Right lobe of liver (tissue), 4 donors: ENCODE measurements around the gene SHLD1.

ENCODE experiments used
- CTCF ChIP-seq, 4 donors: fragments of 200-600 bp in 3 of 4; fragments of 450-650 bp in 1 of 4; IDR thresholded peaks; one replicate each; pipeline versions ENCODE4 v1.5.1 to v1.8.0; 2016 to 2022; ENCODE audit warnings: antibody characterized with exemption in 4 of 4, mild to moderate bottlenecking in 2 of 4
- POLR2A ChIP-seq: fragments of 450-650 bp; IDR thresholded peaks from one replicate; pipeline ENCODE4 v1.6.1; 2017; ENCODE audit warnings: antibody characterized with exemption, mild to moderate bottlenecking
- donor health status: DM: no; HTN: no; CAD: no.
- donor health status: DM: no; HTN: no; CAD: no.
- donor health status: DM: no; HTN: yes; CAD: no.

GRCh38 chr20:5900908-5901307, 150.7 kb downstream of the SHLD1 start:
- no peak for TF ChIP-seq CTCF (IDR thresholded peaks at IDR 0.05)
- no peak for TF ChIP-seq POLR2A
